Upper lobe of left lung (tissue), 4 donors: ENCODE results near the gene GLCE.

Source experiments
- POLR2AphosphoS5 ChIP-seq, 2 donors: sonication (generic); formaldehyde crosslinking; IDR thresholded peaks; one replicate each; pipeline ENCODE4 v1.5.1; 2017; ENCODE audit warnings: antibody characterized with exemption in 2 of 2
- TF ChIP-seq, protein P1 (sequence below), 6 experiments: fragments of 450-650 bp in 4 of 6; fragments of 200-600 bp in 2 of 6; sonication (generic) in 2 of 6; IDR thresholded peaks; one replicate each; pipeline ENCODE4 v1.5.1; 2016 to 2019; ENCODE audit warnings: antibody characterized with exemption in 6 of 6

DNA sequence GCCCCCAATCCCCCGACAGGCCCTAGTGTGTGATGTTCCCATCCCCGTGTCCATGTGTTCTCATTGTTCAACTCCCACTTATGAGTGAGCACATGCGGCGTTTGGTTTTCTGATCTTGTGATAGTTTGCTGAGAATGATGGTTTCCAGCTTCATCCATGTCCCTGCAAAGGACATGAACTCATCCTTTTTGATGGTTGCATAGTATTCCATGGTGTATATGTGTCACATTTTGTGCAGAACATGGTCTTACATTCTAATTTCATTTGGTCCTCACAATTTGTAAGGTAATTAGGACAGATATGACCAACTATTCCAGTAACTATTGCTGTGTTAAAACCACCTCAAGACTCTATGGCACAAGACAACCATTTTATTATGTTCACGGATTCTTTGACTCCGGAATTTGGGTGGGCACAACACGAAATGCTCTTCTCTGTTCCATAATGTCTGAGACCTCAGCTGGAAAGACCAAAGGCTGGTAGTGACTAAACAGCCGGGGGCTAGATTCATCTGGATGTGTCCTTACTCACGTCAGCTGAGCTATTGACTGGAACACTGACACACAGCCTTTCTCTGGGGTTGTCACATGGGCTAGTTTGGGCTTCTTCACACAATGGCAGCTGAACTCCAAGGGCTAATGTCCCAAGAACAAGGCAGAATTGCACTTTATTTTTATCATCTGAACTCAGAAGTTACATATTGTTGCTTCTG lies 13.6 kb upstream of the GLCE start:
- TF ChIP-seq, protein P1, sequence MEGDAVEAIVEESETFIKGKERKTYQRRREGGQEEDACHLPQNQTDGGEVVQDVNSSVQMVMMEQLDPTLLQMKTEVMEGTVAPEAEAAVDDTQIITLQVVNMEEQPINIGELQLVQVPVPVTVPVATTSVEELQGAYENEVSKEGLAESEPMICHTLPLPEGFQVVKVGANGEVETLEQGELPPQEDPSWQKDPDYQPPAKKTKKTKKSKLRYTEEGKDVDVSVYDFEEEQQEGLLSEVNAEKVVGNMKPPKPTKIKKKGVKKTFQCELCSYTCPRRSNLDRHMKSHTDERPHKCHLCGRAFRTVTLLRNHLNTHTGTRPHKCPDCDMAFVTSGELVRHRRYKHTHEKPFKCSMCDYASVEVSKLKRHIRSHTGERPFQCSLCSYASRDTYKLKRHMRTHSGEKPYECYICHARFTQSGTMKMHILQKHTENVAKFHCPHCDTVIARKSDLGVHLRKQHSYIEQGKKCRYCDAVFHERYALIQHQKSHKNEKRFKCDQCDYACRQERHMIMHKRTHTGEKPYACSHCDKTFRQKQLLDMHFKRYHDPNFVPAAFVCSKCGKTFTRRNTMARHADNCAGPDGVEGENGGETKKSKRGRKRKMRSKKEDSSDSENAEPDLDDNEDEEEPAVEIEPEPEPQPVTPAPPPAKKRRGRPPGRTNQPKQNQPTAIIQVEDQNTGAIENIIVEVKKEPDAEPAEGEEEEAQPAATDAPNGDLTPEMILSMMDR (IDR thresholded peaks at IDR 0.05): no peak
- TF ChIP-seq POLR2AphosphoS5 (IDR thresholded peaks at IDR 0.05): no peak
